Mammary epithelial cell (primary cell): ENCODE results near the gene ZNF45.
"Not testable (repeated sequence)": the region's sequence is repeated elsewhere in the genome, so short reads cannot be mapped to it uniquely, and the experiment has no call there.

Source experiments
- CTCF ChIP-seq, 2 donors: IDR thresholded peaks in 1 of 2; conservative IDR thresholded peaks in 1 of 2; 2 replicates each; pipeline ENCODE4 v1.5.1; 2011 to 2012; ENCODE audit warnings: inconsistent platforms in 2 of 2, low read length in 2 of 2, mild to moderate bottlenecking in 2 of 2, control low read depth in 1 of 2, low read depth in 1 of 2; ENCODE audit not compliant: insufficient read depth in 1 of 2; ENCODE audit errors: extremely low read depth in 1 of 2
- EZH2 ChIP-seq: IDR thresholded peaks from 2 replicates; pipeline ENCODE4 v1.6.1; 2012; ENCODE audit warnings: low read length, inconsistent platforms, borderline replicate concordance

- not testable (repeated sequence) for TF ChIP-seq CTCF (conservative IDR thresholded peaks at IDR 0.05 in 1 of 2, IDR thresholded peaks at IDR 0.05 in 1 of 2; ENCODE audit: extremely low read depth in 1 of 2, insufficient read depth in 1 of 2, low read depth in 1 of 2, low read length in 2 of 2); EZH2
Observed at GRCh38 chr19:43866923-43867322, 68.2 kb downstream of the ZNF45 start.
